ENCODE measurements around the gene DSCAM.

DNA sequence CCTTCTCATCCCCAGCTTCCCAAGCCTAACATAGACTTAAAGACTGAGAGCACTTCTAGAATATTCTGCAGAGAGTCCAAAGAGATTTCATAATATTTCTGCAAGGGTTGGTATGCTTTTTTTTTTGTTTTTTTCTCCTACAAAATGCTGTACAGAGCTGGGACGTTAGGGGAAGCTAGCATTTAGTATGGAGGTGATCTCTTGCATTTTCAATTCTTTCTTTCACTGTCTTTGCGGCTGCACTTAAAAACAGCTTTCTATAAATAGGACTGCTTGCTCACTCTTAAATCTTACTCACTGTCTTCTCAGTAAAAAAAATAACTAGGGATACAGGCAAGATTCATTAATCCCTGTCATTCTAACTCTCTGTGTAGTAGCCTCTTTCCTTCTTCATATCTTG is 7.4 kb downstream of the DSCAM start:
- TF ChIP-seq NFIC (IDR thresholded peaks at IDR 0.05) (no peak), EGR1 (IDR thresholded peaks at IDR 0.05) (no peak), CEBPB (IDR thresholded peaks at IDR 0.05) (no peak), EP300 (IDR thresholded peaks at IDR 0.05; ENCODE audit: borderline replicate concordance) (no peak), TAF1 (IDR thresholded peaks at IDR 0.05; ENCODE audit: low read depth) (no peak), CREB1 (IDR thresholded peaks at IDR 0.05; ENCODE audit: low read depth) (no peak), RAD21 (IDR thresholded peaks at IDR 0.05; ENCODE audit: low read depth) (no peak), TEAD4 (IDR thresholded peaks at IDR 0.05) (no peak), TCF12 (IDR thresholded peaks at IDR 0.05; ENCODE audit: low read depth) (no peak), FOXM1 (IDR thresholded peaks at IDR 0.05; ENCODE audit: borderline replicate concordance, low read depth) (no peak)
- TF ChIP-seq, protein P1, sequence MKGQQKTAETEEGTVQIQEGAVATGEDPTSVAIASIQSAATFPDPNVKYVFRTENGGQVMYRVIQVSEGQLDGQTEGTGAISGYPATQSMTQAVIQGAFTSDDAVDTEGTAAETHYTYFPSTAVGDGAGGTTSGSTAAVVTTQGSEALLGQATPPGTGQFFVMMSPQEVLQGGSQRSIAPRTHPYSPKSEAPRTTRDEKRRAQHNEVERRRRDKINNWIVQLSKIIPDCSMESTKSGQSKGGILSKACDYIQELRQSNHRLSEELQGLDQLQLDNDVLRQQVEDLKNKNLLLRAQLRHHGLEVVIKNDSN (IDR thresholded peaks at IDR 0.05), result no peak
- TF ChIP-seq, protein P2, sequence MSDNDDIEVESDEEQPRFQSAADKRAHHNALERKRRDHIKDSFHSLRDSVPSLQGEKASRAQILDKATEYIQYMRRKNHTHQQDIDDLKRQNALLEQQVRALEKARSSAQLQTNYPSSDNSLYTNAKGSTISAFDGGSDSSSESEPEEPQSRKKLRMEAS (IDR thresholded peaks at IDR 0.05), result no peak

Measured in Ishikawa (cell line).